ENCODE results near the gene BABAM2. TPM values are rescaled to one million over a fixed set of nuclear protein-coding genes. Genes with fewer than 3 reads are reported as not detected.

The BABAM2 gene
- total RNA-seq, 4 donors from 2014 or later, result 24.3 to 46.1 (median 44.5) TPM

DNA sequence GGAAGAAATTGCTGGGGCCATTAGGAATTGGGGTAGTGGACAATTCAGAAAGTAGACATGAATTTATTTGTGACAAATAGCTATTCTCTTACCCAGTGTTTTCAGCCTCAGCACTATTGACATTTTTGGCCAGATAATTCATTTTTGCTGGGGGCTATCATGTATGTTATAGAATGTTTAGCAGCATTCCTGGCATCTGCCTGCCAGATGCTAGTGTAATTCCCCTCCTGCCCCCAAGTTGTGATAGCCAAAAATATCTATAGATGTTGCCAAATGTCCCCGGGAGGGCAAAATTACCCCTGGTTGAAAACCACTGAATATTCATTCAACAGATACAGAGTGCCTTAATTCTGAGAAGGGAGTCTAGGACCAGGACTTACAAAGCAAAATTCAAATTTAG is 183.6 kb downstream of the BABAM2 start:
- WGBS, 2 donors, result 56 to 58% methylated on average over 1 of the region's 1 CpG
- no peaks in the 10 kb centered on the region for H3K9me3 ChIP-seq
- no peak overlapping the region for H3K4me3 ChIP-seq
- no peaks in the 10 kb centered on the region for H3K36me3 ChIP-seq
- TF ChIP-seq EP300 (IDR thresholded peaks at IDR 0.05), result no peak
- TF ChIP-seq POLR2A (IDR thresholded peaks at IDR 0.05), result no peak
- TF ChIP-seq, protein P1, sequence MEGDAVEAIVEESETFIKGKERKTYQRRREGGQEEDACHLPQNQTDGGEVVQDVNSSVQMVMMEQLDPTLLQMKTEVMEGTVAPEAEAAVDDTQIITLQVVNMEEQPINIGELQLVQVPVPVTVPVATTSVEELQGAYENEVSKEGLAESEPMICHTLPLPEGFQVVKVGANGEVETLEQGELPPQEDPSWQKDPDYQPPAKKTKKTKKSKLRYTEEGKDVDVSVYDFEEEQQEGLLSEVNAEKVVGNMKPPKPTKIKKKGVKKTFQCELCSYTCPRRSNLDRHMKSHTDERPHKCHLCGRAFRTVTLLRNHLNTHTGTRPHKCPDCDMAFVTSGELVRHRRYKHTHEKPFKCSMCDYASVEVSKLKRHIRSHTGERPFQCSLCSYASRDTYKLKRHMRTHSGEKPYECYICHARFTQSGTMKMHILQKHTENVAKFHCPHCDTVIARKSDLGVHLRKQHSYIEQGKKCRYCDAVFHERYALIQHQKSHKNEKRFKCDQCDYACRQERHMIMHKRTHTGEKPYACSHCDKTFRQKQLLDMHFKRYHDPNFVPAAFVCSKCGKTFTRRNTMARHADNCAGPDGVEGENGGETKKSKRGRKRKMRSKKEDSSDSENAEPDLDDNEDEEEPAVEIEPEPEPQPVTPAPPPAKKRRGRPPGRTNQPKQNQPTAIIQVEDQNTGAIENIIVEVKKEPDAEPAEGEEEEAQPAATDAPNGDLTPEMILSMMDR (IDR thresholded peaks at IDR 0.05), result no peak
- peaks cover 0 to 4% (median 0%) of the 10 kb centered on the region in 4 donors for H3K4me1 ChIP-seq
- no peak for DNase-seq (ENCODE audit: low spot score in 2 of 2)
- H3K27me3 ChIP-seq, result no peaks in the 10 kb centered on the region
- no peak overlapping the region for H3K27ac ChIP-seq

DNA sequence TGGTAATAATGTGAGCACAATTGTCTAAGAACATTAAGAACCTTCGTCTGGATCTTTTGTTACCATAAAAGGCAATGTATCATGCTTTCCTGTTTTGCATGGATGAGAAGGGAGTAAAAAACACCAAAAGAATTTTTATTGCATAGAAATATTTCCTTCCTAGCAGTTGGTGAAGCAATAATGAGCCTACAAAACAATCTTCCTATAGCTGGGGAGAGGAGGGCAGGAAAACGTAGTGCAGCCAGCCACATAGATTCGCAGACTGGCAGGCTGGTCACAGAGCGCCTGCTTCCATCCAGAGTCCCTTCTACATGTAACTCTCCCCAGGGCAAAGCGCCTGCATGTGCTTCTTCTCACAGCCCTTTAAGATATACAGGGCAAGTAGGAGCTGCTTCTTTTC is 190.4 kb downstream of the BABAM2 start:
- TF ChIP-seq, protein P1 (IDR thresholded peaks at IDR 0.05), result no peak
- no peak for TF ChIP-seq EP300 (IDR thresholded peaks at IDR 0.05)
- TF ChIP-seq POLR2A (IDR thresholded peaks at IDR 0.05), result no peak
- Histone ChIP-seq H3K27me3 (no peaks in the 10 kb centered on the region), H3K9me3 (no peaks in the 10 kb centered on the region), H3K4me3 (no peak overlapping the region), H3K36me3 (no peaks in the 10 kb centered on the region), H3K27ac (peak overlapping the region in 1 of 4 donors; percentile 61), H3K4me1 (peaks cover 0 to 11% (median 6%) of the 10 kb centered on the region in 4 donors)
- WGBS, 2 donors, result 49 to 65% methylated on average over 5 of the region's 5 CpGs
- DNase-seq (ENCODE audit: low spot score in 2 of 2), result no peak

GRCh38 chr2:28082131-28082530 is 191.6 kb downstream of the BABAM2 start:
- no peaks in the 10 kb centered on the region for H3K36me3 ChIP-seq
- H3K27ac ChIP-seq, result no peak overlapping the region
- no peak for DNase-seq (ENCODE audit: low spot score in 2 of 2)
- TF ChIP-seq, protein P1 (IDR thresholded peaks at IDR 0.05), result no peak
- no peak for TF ChIP-seq POLR2A (IDR thresholded peaks at IDR 0.05)
- TF ChIP-seq EP300 (IDR thresholded peaks at IDR 0.05), result no peak
- H3K4me3 ChIP-seq, result no peak overlapping the region
- no peaks in the 10 kb centered on the region for H3K27me3 ChIP-seq
- H3K9me3 ChIP-seq, result no peaks in the 10 kb centered on the region
- peaks cover 0 to 11% (median 6%) of the 10 kb centered on the region in 4 donors for H3K4me1 ChIP-seq
- WGBS, 2 donors, result 82 to 84% methylated on average over 2 of the region's 2 CpGs

GRCh38 chr2:28083476-28083875 is 192.9 kb downstream of the BABAM2 start:
- DNase-seq (ENCODE audit: low spot score in 2 of 2), result no peak
- Histone ChIP-seq H3K27ac (no peak overlapping the region), H3K27me3 (no peaks in the 10 kb centered on the region), H3K9me3 (no peaks in the 10 kb centered on the region), H3K36me3 (no peaks in the 10 kb centered on the region), H3K4me1 (peaks cover 0 to 11% (median 6%) of the 10 kb centered on the region in 4 donors), H3K4me3 (no peak overlapping the region)
- TF ChIP-seq EP300 (IDR thresholded peaks at IDR 0.05) (no peak), POLR2A (IDR thresholded peaks at IDR 0.05) (no peak)
- TF ChIP-seq, protein P1 (IDR thresholded peaks at IDR 0.05), result no peak
- WGBS, 2 donors, result 96% methylated on average over 3 of the region's 3 CpGs

DNA sequence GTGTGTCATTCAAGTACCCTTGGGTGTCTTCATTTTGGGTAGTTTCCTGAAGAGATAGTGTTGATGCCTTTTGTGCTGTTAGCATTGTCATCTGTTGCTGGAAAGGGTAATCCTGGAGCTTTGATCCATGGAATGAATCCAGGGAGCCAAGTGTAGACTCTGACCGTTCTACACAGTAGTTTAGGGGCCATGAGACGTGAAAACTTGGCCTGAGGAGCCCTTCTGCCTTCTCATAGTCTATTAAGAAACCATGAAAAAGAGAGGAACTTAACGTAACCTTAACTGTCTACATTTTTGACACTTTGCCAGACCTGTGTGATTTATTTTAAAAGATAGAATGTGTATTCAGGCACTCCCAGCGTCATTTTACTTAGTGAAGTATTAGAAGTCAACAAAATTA is 194.0 kb downstream of the BABAM2 start:
- no peak for TF ChIP-seq EP300 (IDR thresholded peaks at IDR 0.05)
- TF ChIP-seq POLR2A (IDR thresholded peaks at IDR 0.05), result no peak
- TF ChIP-seq, protein P1 (IDR thresholded peaks at IDR 0.05), result no peak

More for the DNA sequence above, 194.0 kb downstream of the BABAM2 start:
- H3K27me3 ChIP-seq, result no peaks in the 10 kb centered on the region
- H3K4me1 ChIP-seq, result peaks cover 0 to 11% (median 6%) of the 10 kb centered on the region in 4 donors
- 44 to 50% methylated on average over 4 of the region's 4 CpGs for WGBS, 2 donors
- no peak for DNase-seq (ENCODE audit: low spot score in 2 of 2)
- H3K27ac ChIP-seq, result no peak overlapping the region
- no peaks in the 10 kb centered on the region for H3K36me3 ChIP-seq
- no peak overlapping the region for H3K4me3 ChIP-seq
- H3K9me3 ChIP-seq, result no peaks in the 10 kb centered on the region
